BLaER1 treated with 17β-estradiol and CSF1 and Interleukin-3, amounts not matched to agents 10 nM and 100 nM (cell line): Measurements from ENCODE around the gene CFAP46.

ENCODE experiments used
- H3K27ac ChIP-seq, 11 experiments: shearing (Covaris generic); formaldehyde crosslinking; 2 replicates each; pipeline ENCODE4 v1.8.1; 2022
- H3K27me3 ChIP-seq, 11 experiments: shearing (Covaris generic); formaldehyde crosslinking; 2 replicates each; pipeline ENCODE4 v1.8.1; 2022
- H3K36me3 ChIP-seq, 11 experiments: shearing (Covaris generic); formaldehyde crosslinking; 2 replicates each; pipeline ENCODE4 v1.8.1; 2022
- H3K4me1 ChIP-seq, 10 experiments: shearing (Covaris generic); formaldehyde crosslinking; 2 replicates each; pipeline ENCODE4 v1.8.1; 2022
- H3K4me2 ChIP-seq, 11 experiments: shearing (Covaris generic); formaldehyde crosslinking; 2 replicates each; pipeline ENCODE4 v1.8.1; 2022
- H3K4me3 ChIP-seq, 10 experiments: shearing (Covaris generic); formaldehyde crosslinking; 2 replicates each; pipeline ENCODE4 v1.8.1; 2022
- H3K9ac ChIP-seq, 11 experiments: shearing (Covaris generic); formaldehyde crosslinking; 2 replicates each; pipeline ENCODE4 v1.8.1; 2022
- H3K9me3 ChIP-seq, 11 experiments: shearing (Covaris generic); formaldehyde crosslinking; replicated peaks in 1 of 11; 2 replicates each; pipeline ENCODE4 v1.8.1; 2022
- H4K20me1 ChIP-seq, 11 experiments: shearing (Covaris generic); formaldehyde crosslinking; 2 replicates each; pipeline ENCODE4 v1.8.1; 2022
- Cebpa-rat ChIP-seq, 11 experiments: shearing (Covaris generic); IDR thresholded peaks; 2 replicates each; pipeline ENCODE4 v1.8.1; 2022

Gene CFAP46

DNA sequence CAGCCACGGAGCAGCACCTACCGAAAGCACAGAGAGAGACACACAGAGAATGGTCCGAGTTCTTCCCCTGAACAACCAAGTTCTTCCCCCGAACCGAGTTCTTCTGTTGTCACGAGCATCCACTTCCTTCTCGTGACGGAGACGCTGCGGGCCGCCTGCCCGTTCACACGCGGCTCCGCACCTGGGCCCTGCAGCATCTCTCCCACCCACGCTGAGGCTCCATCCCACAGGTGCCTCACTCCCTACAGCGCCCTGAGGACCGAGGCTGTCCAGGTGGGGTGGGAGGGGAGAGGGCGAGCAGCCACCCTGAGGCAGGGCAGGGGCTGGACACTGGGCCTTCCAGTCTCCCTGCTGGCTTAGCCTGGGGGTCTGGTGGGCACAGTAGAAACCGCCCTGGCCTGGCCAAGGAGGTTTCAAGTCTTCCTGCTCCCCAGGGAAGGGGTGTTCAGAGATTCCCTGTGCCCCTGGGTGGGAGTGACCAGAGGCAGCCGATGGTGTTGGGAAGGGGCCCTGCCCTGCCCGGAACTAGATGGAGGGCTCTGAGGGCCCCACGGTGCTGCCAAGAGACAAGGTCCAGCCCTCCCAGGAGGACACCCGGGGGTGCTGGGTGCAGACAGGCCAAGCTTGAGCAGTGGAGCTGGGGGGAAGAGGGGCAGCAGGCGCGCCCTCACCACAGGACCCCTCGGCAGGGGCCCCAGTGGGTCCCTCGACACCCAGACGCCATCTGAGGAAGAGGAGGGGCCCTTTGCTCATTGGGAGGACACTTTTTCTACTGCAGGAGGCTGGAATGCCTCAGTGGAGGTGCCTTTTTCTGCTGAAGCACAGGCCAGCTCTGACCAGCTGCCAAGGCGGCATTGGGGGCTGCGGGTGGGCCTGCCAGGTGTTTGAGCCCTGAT, 151.2 kb downstream of the CFAP46 start:
- H3K9ac ChIP-seq: no peak overlapping the region
- H3K4me2 ChIP-seq: peak overlapping the region in 7 of 11 experiments; percentile 18 to 62 (median 45); a peak in 9 of 22 replicates
- H3K4me1 ChIP-seq: peaks cover 7 to 47% (median 34%) of the 10 kb centered on the region in 10 experiments; a peak in 18 of 20 replicates
- H3K27ac ChIP-seq: no peak overlapping the region
- no peak overlapping the region for H3K4me3 ChIP-seq
- H3K27me3 ChIP-seq: peaks cover 32 to 62% (median 44%) of the 10 kb centered on the region in 11 experiments
- H4K20me1 ChIP-seq: peaks cover 0 to 44% (median 12%) of the 10 kb centered on the region in 11 experiments; a peak in 11 of 22 replicates
- H3K36me3 ChIP-seq: no peaks in the 10 kb centered on the region
- peaks cover 24 to 32% (median 28%) of the 10 kb centered on the region in 11 experiments for H3K9me3 ChIP-seq
- no peak for TF ChIP-seq Cebpa-rat (IDR thresholded peaks at IDR 0.05)

DNA sequence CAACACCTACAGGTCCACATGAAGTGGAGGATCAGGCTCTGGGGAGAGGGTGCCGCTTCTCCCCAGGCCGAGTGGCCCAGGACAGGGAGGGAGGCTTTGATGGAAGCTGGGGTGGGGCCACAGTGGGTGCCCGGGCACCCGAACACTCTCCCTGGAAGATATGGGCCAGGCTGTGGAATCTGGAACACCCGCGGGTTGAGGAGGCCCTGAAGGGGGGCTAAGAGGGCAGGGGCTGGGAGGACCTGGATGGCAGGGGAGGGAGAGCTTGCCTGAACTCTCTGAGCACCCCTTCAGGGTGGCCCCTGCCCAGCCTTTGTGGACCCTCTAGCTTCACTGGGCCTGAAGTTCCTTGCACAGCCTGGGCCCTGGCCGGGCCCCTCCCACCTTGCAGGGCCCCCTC, 151.9 kb downstream of the CFAP46 start:
- peaks cover 7 to 40% (median 33%) of the 10 kb centered on the region in 10 experiments; a peak in 18 of 20 replicates for H3K4me1 ChIP-seq

DNA sequence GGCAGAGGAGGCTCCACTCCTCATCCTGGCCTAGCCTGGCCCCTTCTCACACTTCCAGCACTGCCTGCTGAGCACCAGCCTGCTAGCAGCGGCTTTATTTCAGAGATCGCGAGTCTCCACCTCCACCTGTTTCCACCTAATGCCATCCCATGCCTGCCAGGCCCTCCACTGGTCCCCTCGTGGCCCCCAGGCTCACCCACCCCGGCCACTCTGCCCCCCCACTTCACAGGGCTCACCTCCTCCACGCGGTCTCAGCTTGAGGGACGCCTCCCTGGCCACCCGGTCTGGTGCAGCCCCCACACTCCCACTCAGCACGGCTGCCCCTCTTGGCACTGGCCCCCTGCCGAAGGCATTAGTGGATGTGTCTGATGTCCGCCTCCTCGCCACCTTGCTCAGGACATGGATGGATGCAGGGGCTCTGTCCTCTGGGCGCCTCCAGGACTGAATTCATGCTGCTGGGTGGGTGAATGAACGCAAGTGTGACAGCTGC, 152.7 kb downstream of the CFAP46 start:
- peaks cover 0 to 44% (median 12%) of the 10 kb centered on the region in 11 experiments; a peak in 11 of 22 replicates for H4K20me1 ChIP-seq
- H3K9ac ChIP-seq: no peak overlapping the region
- H3K27ac ChIP-seq: no peak overlapping the region
- H3K4me3 ChIP-seq: no peak overlapping the region
- H3K4me2 ChIP-seq: no peak overlapping the region
- H3K36me3 ChIP-seq: peaks cover 0 to 5% (median under 1%) of the 10 kb centered on the region in 11 experiments; a peak in 5 of 22 replicates
- peaks cover 32 to 62% (median 44%) of the 10 kb centered on the region in 11 experiments for H3K27me3 ChIP-seq
- TF ChIP-seq Cebpa-rat (IDR thresholded peaks at IDR 0.05): no peak
- peaks cover 7 to 35% (median 28%) of the 10 kb centered on the region in 10 experiments; a peak in 18 of 20 replicates for H3K4me1 ChIP-seq
- peaks cover 33 to 44% (median 40%) of the 10 kb centered on the region in 11 experiments for H3K9me3 ChIP-seq

More for the DNA sequence above, 151.9 kb downstream of the CFAP46 start:
- H3K9ac ChIP-seq: no peak overlapping the region
- peak overlapping the region in 6 of 11 experiments; percentile 18 to 62 (median 46); a peak in 7 of 22 replicates for H3K4me2 ChIP-seq
- no peak for TF ChIP-seq Cebpa-rat (IDR thresholded peaks at IDR 0.05)
- H3K27ac ChIP-seq: no peak overlapping the region
- peaks cover 0 to 44% (median 12%) of the 10 kb centered on the region in 11 experiments; a peak in 11 of 22 replicates for H4K20me1 ChIP-seq
- H3K9me3 ChIP-seq: peaks cover 27 to 37% (median 32%) of the 10 kb centered on the region in 11 experiments
- no peak overlapping the region for H3K4me3 ChIP-seq
- H3K36me3 ChIP-seq: no peaks in the 10 kb centered on the region
- peaks cover 32 to 62% (median 44%) of the 10 kb centered on the region in 11 experiments for H3K27me3 ChIP-seq

DNA sequence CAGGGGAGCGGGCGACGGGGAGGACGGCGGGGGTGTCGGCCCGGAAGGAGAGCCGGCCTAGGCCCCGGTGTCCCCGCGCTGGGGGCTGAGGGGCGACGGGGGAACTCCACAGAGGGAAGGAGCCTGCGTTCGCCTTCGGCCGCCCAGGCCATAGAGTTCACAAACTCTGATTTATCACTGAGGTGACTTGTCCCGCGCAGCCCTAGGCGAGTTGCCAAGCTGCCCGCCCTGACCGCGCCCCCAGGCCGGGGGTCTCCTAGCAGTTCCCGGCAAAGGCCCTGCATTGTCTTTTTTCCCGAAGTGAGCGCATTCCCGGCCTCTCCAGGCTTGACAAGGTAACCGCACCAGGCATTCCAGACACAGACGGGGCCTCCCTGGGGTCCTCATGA, 153.5 kb downstream of the CFAP46 start:
- Histone ChIP-seq H3K27me3 (peaks cover 32 to 56% (median 43%) of the 10 kb centered on the region in 11 experiments), H3K9ac (no peak overlapping the region), H3K4me3 (no peak overlapping the region), H4K20me1 (peaks cover 0 to 39% (median 9%) of the 10 kb centered on the region in 11 experiments; a peak in 11 of 22 replicates), H3K27ac (no peak overlapping the region), H3K4me1 (peaks cover 4 to 26% (median 21%) of the 10 kb centered on the region in 10 experiments; a peak in 18 of 20 replicates), H3K4me2 (no peak overlapping the region), H3K36me3 (peaks cover 0 to 13% (median 9%) of the 10 kb centered on the region in 11 experiments; a peak in 13 of 22 replicates), H3K9me3 (peaks cover 42 to 53% (median 49%) of the 10 kb centered on the region in 11 experiments)
- TF ChIP-seq Cebpa-rat (IDR thresholded peaks at IDR 0.05): no peak

DNA sequence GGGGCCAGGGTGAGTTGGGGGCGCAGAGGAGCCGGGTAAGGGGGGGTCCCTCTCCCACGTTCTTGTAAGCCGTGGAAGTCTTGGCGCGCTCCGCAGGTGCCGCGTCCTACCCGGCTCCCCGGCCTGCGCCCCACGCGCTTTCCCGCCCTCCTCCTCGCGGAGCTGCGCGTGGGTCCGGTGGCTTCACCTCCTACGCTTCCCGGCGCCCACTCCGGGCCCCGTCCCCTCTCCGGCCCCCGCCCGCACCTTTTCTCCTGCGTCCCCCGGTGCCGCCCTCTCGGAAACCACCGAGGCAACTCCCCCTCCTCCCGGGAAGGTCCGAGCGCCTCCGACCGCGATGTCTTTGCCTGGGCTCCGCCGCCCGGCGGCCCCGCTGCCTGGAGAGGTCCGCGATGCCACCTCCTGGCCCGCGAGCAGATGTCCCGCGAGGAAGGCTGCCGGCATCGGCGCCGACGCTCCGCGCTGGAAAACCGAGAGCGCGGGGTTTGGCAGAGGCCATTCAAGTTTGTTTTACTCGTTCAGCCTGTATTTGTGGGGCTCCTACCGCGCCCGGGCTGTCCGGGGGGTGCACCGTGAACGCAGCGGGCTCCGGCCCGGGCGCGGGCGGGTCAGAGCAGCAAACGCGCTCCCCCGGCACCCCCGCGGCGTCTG, 154.1 kb downstream of the CFAP46 start:
- Histone ChIP-seq H4K20me1 (peaks cover 0 to 34% (median 5%) of the 10 kb centered on the region in 11 experiments; a peak in 11 of 22 replicates), H3K27me3 (peaks cover 32 to 54% (median 41%) of the 10 kb centered on the region in 11 experiments), H3K36me3 (peaks cover 4 to 19% (median 12%) of the 10 kb centered on the region in 11 experiments; a peak in 18 of 22 replicates), H3K9ac (no peak overlapping the region), H3K27ac (no peak overlapping the region), H3K9me3 (peaks cover 47 to 58% (median 52%) of the 10 kb centered on the region in 11 experiments), H3K4me3 (no peak overlapping the region), H3K4me1 (peaks cover 0 to 21% (median 16%) of the 10 kb centered on the region in 10 experiments; a peak in 16 of 20 replicates), H3K4me2 (no peak overlapping the region)
- no peak for TF ChIP-seq Cebpa-rat (IDR thresholded peaks at IDR 0.05)

DNA sequence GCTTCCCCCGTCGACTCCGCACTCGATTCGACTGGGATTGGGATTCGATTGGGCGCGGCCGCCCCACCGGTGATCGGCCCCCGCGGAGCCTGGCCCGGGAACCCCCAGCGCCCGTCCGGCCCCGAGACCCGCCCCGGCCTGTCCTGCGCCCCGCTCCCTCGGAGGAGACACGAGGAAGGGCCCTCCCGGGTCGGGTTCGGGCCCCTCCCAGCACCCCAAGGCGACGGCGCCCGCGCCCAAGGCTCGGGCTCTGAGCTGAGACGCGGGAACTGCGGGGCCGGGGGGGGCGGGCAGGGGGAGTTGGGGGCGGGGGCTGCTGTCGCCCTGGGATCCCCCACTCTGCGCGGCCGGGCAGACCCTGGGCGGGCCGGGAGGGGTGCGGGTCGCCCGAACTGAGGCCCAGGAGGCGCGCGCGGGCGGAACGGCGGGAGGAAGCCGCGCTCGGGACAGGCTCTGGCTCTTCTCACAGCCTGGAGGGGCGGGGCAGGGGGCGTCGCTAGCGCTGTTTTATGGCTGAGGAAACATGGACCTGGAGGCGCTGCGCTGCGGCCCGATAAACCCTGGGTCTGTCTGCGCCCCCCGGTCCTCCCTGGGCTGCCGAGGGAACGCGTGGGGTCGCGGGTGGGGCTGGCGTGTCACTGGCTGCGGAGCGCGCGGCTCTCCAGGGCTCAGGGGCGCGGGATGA, 154.7 kb downstream of the CFAP46 start:
- peaks cover 0 to 15% (median 9%) of the 10 kb centered on the region in 10 experiments; a peak in 8 of 20 replicates for H3K4me1 ChIP-seq
- H3K27ac ChIP-seq: no peak overlapping the region
- peaks cover 0 to 27% (median 0%) of the 10 kb centered on the region in 11 experiments; a peak in 7 of 22 replicates for H4K20me1 ChIP-seq
- no peak for TF ChIP-seq Cebpa-rat (IDR thresholded peaks at IDR 0.05)
- H3K27me3 ChIP-seq: peaks cover 30 to 54% (median 41%) of the 10 kb centered on the region in 11 experiments
- no peak overlapping the region for H3K9ac ChIP-seq
- no peak overlapping the region for H3K4me2 ChIP-seq
- peak overlapping the region in 2 of 10 experiments; percentile 7 to 28; a peak in 1 of 20 replicates for H3K4me3 ChIP-seq
- H3K9me3 ChIP-seq: peaks cover 50 to 59% (median 54%) of the 10 kb centered on the region in 11 experiments
- H3K36me3 ChIP-seq: peaks cover 7 to 25% (median 18%) of the 10 kb centered on the region in 11 experiments; a peak in 18 of 22 replicates

DNA sequence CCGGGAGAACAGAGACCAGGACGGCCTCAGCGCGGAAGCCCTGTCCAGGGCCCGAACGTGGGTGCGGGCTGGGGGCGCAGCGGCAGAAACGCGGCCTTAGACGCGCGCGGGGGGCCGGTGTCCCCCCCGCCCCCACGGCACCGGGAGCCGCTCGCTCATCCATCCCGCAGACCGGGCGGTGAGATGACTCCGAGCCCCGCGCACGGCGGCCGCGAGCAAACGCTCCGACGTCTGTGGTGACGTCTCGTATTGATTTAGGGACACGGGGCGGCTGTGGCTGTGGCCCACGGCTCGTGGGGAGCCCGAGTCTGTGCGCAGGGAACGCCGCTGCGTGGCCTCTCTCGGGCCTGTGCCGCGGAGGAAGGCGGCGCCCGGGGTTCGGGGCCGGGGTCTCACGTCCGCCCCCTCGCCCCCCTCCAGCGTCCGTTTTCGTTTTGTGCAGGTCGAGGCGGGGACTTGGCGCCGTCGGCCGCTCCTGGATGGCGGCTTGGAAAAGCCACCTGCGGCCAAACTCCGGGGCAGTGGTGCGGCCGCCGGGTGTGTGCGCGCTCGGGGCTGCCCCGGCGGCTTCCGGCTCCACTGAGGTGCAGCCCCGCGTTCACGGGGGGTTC, 155.4 kb downstream of the CFAP46 start:
- Histone ChIP-seq H3K9ac (no peak overlapping the region), H3K4me1 (peaks cover 0 to 15% (median 9%) of the 10 kb centered on the region in 10 experiments; a peak in 8 of 20 replicates), H3K4me2 (no peak overlapping the region), H4K20me1 (peaks cover 0 to 27% (median 0%) of the 10 kb centered on the region in 11 experiments; a peak in 7 of 22 replicates), H3K27ac (no peak overlapping the region), H3K4me3 (peak overlapping the region in 3 of 10 experiments; percentile 7 to 28 (median 9); a peak in 2 of 20 replicates), H3K36me3 (peaks cover 11 to 32% (median 23%) of the 10 kb centered on the region in 11 experiments; a peak in 21 of 22 replicates), H3K9me3 (peaks cover 50 to 59% (median 54%) of the 10 kb centered on the region in 11 experiments), H3K27me3 (peaks cover 30 to 54% (median 41%) of the 10 kb centered on the region in 11 experiments)
- no peak for TF ChIP-seq Cebpa-rat (IDR thresholded peaks at IDR 0.05)
